ENCODE data around the gene ABHD14A.
"Not testable (repeated sequence)": the region's sequence is repeated elsewhere in the genome, so short reads cannot be mapped to it uniquely, and the experiment has no call there.

Gene ABHD14A

GRCh38 chr3:51970606-51971300 lies 4.1 kb upstream of the ABHD14A start:
- DNase-seq (ENCODE audit: low read depth in 2 of 2), result no peak

GRCh38 chr3:51971350-51971749 lies 3.5 kb upstream of the ABHD14A start:
- no peak for DNase-seq (ENCODE audit: low read depth in 2 of 2)

- DNase-seq (ENCODE audit: low read depth in 2 of 2), result no peak
These were observed 444 bp upstream of the ABHD14A start for GRCh38 chr3:51974277-51974962.

- no peak for DNase-seq (ENCODE audit: low read depth in 2 of 2)
These were observed 1.1 kb downstream of the ABHD14A start for GRCh38 chr3:51975852-51976549.

- no peak for DNase-seq (ENCODE audit: low read depth in 2 of 2)
These were observed 2.7 kb downstream of the ABHD14A start for GRCh38 chr3:51977446-51978142.

DNA sequence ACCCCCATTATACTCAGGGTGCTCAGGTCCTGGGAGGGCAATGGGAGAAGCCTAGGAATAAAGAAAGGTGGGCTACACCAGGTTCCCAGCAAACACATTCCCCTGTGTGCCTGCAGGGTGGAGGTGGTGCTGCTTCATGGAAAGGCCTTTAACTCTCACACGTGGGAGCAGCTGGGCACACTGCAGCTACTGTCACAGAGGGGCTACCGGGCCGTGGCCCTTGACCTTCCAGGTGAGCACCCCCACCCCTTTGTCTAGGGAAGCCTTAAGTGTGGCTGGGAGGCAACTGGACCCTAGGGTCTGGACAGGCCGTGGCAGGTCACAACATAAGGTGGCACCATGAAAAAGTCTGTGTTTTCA lies 3.3 kb downstream of the ABHD14A start:
- no peak for DNase-seq (ENCODE audit: low read depth in 2 of 2)

- DNase-seq (ENCODE audit: low read depth in 2 of 2), result no peak
These were observed 5.4 kb downstream of the ABHD14A start for GRCh38 chr3:51980253-51980652.

- DNase-seq (ENCODE audit: low read depth in 2 of 2), result no peak
These were observed 7.5 kb downstream of the ABHD14A start for GRCh38 chr3:51982352-51982837.

GRCh38 chr3:51982838-51983577 lies 8.1 kb downstream of the ABHD14A start, which contains the start of gene ACY1:
ACY1 (plus strand) TSS chr3:51983535; CDS start chr3:51984065, 530 bp downstream.
- DNase-seq (ENCODE audit: low read depth in 2 of 2), result peak; percentile 68 to 79

GRCh38 chr3:51983578-51984268 lies 8.9 kb downstream of the ABHD14A start:
- no peak for DNase-seq (ENCODE audit: low read depth in 2 of 2)

DNA sequence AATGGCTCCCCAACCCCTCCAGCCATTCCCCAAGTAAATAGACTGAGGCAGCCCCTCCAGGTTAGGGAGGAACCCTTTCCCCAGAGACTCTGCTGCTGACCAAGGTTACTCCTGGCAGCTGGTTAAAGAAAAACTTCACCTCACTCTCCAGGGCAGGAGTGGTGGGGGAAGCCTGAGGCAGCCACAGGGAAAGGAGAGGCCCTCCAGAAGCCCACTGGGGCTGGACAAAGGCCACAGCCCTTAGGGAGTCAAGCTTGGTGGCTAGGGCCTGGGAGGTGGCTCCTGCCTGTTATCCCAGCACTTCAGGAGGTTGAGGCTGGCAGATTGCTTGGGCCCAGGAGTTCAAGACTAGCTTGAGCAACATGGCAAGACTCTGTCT lies 9.4 kb downstream of the ABHD14A start:
- DNase-seq (ENCODE audit: low read depth in 2 of 2), result no peak

DNA sequence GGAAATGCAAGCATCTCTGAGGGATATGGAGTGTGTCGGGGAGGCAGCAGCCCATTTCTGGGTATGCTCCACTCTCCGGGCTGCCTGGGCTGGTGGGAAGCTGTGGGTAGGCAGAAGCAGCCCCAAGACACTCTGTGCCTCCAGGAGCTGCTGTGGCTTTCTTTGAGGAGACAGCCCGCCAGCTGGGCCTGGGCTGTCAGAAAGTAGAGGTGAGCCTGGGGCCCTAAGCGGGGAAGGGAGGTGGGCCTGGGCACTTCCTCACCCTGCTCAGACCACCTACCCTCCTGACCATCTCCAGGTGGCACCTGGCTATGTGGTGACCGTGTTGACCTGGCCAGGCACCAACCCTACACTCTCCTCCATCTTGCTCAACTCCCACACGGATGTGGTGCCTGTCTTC lies 10.2 kb downstream of the ABHD14A start:
- no peak for DNase-seq (ENCODE audit: low read depth in 2 of 2)

- DNase-seq (ENCODE audit: low read depth in 2 of 2), result no peak
These were observed 11.4 kb downstream of the ABHD14A start for GRCh38 chr3:51986010-51986947.

DNA sequence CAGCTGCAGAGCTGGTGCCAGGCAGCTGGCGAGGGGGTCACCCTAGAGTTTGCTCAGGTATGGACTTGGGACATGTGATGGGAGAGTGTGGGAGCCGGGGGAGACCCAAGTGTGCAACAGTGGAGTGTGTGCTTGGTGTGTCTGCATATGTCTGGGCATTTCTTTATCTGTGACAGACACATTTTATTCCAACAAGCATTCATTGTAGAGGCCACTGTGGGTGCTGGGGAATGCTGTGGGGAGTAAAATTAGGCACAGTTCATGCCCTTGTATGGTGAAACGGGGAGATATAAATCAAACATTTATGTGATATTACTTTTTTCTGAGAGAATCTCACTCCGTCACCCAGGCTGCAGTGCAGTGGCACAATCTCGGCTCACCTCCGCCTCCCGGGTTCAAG lies 12.7 kb downstream of the ABHD14A start:
- no peak for DNase-seq (ENCODE audit: low read depth in 2 of 2)

GRCh38 chr3:51988286-51989146 lies 13.7 kb downstream of the ABHD14A start:
- DNase-seq (ENCODE audit: low read depth in 2 of 2), result no peak

- not testable (repeated sequence) for DNase-seq (ENCODE audit: low read depth in 2 of 2)
These were observed 15.7 kb downstream of the ABHD14A start for GRCh38 chr3:51990501-51990971.

DNA sequence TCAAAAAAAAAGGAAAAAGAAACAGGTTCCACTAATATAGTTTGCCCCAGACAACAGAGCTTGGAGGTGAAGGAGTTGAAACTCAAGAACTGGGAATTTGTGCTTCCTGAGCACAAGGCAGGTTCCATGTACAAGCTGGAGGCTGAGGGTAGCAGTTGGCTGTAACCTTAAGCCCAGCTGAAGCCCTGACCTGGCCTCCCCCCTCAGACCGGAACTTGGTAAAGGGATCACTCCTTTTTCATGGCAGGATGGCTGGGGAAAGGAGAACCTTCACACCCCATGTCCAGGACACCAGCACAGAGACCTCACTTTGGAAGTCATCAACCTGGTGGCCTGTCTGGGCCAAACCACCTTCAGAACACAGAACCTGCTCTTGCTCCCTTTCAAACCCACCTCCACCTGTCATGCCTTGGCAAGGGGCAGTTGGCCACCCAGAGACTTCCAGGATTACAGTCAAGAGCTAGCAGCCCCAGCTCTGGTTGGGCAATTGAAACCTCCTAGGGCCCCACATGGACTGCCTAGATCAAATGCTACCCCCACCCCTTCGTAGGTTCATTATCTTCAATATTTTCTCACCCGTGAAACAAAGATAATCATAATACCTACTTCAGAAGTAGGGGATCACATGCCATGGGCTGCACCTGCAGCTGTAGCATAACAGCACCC lies 17.3 kb downstream of the ABHD14A start:
- DNase-seq (ENCODE audit: low read depth in 2 of 2), result no peak

DNA sequence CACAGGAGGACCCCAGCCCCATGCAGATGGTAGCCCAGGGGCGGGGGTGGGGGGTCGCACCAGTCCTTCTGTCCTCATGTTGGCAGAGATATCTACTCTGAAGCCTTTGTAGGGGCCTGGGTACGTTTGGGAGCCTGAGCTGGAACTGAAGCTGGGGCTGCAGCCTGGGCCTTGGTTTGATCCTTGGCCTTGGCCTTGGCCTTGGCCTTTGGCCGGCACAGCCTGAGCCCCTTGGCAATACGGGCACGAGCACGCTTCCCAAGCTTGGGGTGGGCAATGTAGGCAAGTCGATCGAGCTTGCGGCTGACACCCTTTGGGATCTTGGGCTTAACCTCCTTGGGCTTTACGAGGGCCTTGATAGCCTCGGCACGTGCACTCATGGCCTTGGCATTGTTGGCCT lies 18.8 kb downstream of the ABHD14A start:
- DNase-seq (ENCODE audit: low read depth in 2 of 2), result not testable (repeated sequence)
